ENCODE measurements around the gene ST7L. TPM values are rescaled to one million over a fixed set of nuclear protein-coding genes. Genes with fewer than 3 reads are reported as not detected.

The ST7L gene
- total and polyA plus RNA-seq, 12 donors = 14.0 to 37.2 (median 22.7) TPM

GRCh38 chr1:112530832-112531231 lies 88.1 kb downstream of the ST7L start:
- H3K4me3 ChIP-seq = no peak overlapping the region
- no peaks in the 10 kb centered on the region for H3K9me3 ChIP-seq (replicated peaks in 1 of 3)
- H3K36me3 ChIP-seq (replicated peaks in 1 of 2) = peaks cover 0 to 4% of the 10 kb centered on the region in 2 donors
- TF ChIP-seq POLR2A (IDR thresholded peaks at IDR 0.05) (no peak), CTCF (IDR thresholded peaks at IDR 0.05) (no peak)
- H3K27me3 ChIP-seq = no peaks in the 10 kb centered on the region
- H3K27ac ChIP-seq = no peak overlapping the region
- peaks cover 0 to 6% of the 10 kb centered on the region in 2 donors for H3K4me1 ChIP-seq (replicated peaks in 1 of 2)
- no peak for DNase-seq
- intact Hi-C loops (cut with DNase I) = no loop called here

GRCh38 chr1:112529301-112529700 lies 89.6 kb downstream of the ST7L start:
- intact Hi-C loops (cut with DNase I) = no loop called here
- H3K27ac ChIP-seq = no peak overlapping the region
- no peak for DNase-seq
- peaks cover 0 to 10% of the 10 kb centered on the region in 2 donors for H3K36me3 ChIP-seq (replicated peaks in 1 of 2)
- no peak overlapping the region for H3K4me3 ChIP-seq
- no peaks in the 10 kb centered on the region for H3K27me3 ChIP-seq
- no peaks in the 10 kb centered on the region for H3K9me3 ChIP-seq (replicated peaks in 1 of 3)
- no peak for TF ChIP-seq CTCF (IDR thresholded peaks at IDR 0.05)
- no peak for TF ChIP-seq POLR2A (IDR thresholded peaks at IDR 0.05)
- H3K4me1 ChIP-seq (replicated peaks in 1 of 2) = peaks cover 0 to 6% of the 10 kb centered on the region in 2 donors

- Histone ChIP-seq H3K4me3 (no peak overlapping the region), H3K9me3 (replicated peaks in 1 of 3) (no peaks in the 10 kb centered on the region), H3K27ac (no peak overlapping the region), H3K4me1 (replicated peaks in 1 of 2) (peaks cover 0 to 6% of the 10 kb centered on the region in 2 donors), H3K36me3 (replicated peaks in 1 of 2) (peaks cover 0 to 9% of the 10 kb centered on the region in 2 donors), H3K27me3 (no peaks in the 10 kb centered on the region)
- intact Hi-C loops (cut with DNase I) = no loop called here
- no peak for TF ChIP-seq POLR2A (IDR thresholded peaks at IDR 0.05)
- TF ChIP-seq CTCF (IDR thresholded peaks at IDR 0.05) = no peak
- DNase-seq = no peak
Observed at GRCh38 chr1:112528076-112528475, 90.9 kb downstream of the ST7L start.

GRCh38 chr1:112527266-112528010 lies 91.5 kb downstream of the ST7L start:
- 61 to 69% (median 67%) methylated on average over 4 of the region's 4 CpGs for WGBS, 4 donors
- H3K27ac ChIP-seq = no peak overlapping the region
- H3K9me3 ChIP-seq (replicated peaks in 1 of 3) = no peaks in the 10 kb centered on the region
- H3K4me3 ChIP-seq = no peak overlapping the region
- peaks cover 0 to 9% of the 10 kb centered on the region in 2 donors for H3K36me3 ChIP-seq (replicated peaks in 1 of 2)
- DNase-seq = no peak
- H3K27me3 ChIP-seq = no peaks in the 10 kb centered on the region
- intact Hi-C loops (cut with DNase I) = no loop called here
- TF ChIP-seq CTCF (IDR thresholded peaks at IDR 0.05) (no peak), POLR2A (IDR thresholded peaks at IDR 0.05) (no peak)
- peaks cover 0 to 6% of the 10 kb centered on the region in 2 donors for H3K4me1 ChIP-seq (replicated peaks in 1 of 2)
